Measurements from ENCODE around the gene IFNLR1.

IFNLR1 gene

DNA sequence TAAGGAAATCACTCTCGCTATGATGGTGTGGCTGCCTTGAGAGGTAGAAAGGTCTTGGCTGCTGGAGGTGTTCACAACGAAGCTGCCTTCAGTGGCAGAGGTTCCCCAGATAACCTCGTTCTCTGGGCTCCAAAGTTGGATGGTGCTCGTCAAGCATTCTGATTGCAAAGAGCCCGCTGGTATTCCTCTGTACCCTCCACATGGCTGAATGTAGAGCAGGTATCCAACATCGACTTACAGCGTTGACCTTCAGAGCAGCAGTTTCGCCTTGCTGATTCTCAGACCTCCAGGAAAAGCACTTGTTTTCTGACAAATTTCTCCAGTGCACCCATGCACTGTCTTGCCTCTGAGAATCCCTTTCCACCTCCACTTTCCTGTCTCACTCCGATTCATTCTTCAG is 39.9 kb downstream of the IFNLR1 start:
- no peak for DNase-seq

DNA sequence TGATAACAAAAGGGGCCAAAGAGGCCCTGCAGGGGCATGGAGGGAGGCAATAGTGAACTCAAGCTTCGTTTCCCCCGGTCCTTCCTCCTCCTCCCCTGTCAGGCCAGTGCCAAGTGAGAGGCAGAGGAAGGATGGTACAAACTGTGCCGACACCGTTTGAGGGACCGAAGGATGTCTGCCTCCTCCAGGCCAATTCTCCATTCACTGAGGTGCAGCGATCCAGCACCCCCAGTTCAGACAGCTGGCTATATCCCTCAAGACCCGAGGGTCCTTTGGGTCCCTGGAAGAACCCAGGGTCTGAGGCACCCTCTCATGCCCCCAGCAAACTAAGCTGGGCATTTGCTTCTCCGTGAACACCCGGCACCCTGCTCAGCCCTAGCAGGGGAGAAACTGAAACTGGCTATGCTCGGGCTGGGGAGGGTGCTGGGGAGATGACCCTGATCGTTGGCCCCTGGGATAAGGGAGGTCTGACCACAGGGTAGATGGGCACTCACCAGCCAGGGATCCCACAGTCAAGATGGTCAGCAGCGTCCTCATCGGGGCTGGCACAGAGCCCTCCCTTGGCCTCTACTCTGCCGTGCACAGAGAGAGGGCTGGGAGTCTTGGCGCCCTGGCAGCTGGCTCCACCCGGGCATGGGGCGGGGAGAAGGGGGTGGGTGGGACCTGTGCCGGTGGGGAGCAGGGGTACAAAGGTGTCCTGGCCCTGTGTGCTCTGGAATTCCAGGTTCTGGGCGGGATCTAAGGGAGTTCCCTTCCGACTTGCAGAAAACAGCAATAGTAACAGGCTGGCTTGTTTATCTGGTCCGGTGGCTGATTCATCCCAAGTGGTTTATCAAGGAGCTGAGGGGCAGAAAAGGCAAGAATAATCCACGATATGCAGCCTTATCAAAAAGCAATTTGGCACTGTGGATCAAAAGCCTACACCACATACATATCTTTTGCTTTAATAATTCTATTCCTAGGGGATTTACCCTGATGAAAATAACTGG is 44.2 kb downstream of the IFNLR1 start, which contains the start of gene IL22RA1:
TSS of gene IL22RA1 (minus strand) at position 595 of the 989 bp plus-strand sequence. CDS start at position 537, 58 bp downstream.
- no peak for DNase-seq

DNA sequence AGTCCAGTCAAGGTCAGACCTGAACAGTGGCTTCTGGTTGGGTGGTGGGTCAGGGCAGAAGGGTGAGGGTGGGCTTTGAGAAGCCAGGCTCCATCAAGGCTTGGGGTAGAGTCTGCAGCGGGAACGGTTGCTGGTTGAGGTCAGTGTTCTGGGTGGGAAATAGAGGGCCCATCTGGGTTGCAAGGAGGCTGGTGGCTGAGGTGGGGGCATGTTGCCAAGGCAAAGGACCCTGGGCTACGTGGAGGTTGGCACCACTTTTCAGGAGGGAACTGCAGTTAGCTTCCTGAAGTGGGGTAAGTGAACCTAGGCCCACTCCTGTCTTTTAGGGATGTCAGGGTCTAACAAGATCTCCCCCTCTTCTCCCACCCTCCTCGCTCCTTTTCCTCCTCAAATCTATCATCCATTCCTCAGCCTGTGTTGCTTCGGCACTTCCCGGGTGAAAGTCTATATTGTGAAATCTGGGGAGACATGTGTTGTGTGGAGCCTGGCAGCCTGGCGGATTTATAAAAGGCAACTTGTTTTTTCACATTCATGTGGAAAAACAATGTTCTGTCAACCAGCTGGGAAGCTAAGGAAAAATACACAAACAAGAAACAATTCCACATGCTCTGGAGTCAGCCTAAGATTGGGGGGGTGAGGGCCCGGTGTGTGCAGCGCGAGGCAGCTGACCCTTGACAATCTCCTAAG is 45.6 kb downstream of the IFNLR1 start:
- DNase-seq, result no peak

DNA sequence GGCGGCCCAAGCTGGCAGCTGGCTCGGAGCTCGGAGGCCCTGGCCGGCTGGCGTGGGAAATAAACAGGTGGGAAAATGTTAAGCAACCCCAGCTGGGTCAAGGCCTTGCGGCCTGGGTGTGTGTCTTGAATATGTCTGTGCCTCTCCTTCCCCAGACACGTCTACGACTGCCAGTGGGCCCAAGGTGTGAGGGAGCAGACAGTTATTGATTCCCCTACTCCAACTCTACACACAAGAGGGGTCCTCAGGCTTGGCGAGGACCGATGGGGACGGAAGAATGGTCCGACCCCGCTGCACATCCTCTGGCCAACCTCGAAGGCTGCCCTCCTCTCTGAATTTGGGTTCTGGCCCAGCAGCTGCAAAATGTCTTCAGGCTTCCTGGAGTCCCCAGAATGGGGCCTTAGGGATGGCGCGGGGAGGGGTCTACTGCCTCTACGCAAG is 46.3 kb downstream of the IFNLR1 start:
- DNase-seq, result no peak

DNA sequence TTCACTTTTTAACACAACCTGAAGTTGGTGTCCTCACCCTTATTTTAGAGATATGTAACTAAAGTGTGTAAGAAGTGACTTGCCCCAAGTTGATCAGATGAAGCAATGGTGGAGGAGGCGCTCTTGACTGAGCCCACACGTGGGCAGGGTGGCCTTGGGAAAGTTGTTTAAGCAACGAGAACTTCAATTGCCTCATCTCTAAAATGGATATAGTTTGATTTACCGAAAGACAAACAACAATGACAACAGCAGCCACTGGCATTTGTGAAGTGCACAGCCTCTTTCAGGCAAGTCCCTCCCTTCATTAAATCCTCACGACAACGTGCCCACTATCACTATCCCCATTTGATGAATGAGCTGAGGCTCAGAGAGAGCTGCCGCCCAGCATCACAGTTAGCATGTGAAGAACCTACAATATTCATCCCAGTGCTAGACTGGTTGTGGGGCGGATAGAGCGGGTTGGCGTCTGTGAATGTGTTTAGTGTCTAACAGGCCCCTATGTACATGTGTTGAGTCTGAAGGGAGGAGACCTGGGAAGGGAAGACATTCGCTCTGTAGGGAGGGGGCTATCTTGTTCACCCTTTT is 47.2 kb downstream of the IFNLR1 start:
- DNase-seq, result no peak

DNA sequence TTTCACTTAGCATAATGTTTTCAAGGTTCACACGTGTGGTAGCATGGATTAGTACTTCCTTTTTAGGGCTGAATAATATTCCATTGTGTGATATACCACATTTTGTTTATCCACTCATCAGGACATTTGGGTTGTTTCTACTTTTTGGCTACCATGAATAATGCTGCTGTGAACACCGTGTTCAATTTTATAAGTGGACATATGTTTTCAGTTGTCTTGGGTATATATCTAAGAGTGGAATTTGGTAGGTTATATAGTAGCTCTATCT is 47.9 kb downstream of the IFNLR1 start:
- DNase-seq, result no peak

DNA sequence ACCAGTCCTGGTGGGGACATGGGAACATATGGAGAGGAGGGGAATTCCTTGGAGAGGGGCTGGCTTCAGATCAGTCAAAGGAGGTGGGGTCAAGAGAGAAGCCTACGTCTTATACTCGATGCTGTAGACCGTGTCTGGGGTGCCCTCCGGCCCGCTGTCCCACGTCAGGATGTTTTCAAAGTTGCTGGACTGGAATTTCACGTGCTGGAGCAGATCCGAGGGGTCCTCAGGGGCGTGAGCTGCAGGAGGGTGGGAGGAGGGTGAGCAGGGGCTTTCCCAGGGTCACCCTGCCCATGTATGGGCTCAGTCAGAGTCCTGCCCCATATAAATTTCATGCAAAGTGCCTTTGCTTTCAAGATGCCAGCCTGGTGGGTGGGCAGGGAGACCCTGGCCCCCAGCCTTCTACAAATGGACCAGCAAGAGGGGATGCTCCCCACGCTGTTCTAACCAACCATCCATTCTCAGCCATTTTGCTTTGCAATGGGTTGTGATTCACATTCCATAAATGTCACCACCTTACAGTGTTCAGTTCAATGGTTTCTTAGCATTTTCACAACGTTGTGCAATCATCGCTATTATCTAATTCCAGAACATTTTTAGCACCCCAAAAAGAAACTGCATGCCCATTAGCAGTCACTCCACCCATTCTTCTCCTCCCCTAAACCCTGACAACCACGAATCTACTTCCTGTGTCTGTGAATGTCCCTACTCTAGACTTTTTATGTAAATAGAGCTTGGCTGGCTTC is 48.4 kb downstream of the IFNLR1 start:
- DNase-seq, result no peak

DNA sequence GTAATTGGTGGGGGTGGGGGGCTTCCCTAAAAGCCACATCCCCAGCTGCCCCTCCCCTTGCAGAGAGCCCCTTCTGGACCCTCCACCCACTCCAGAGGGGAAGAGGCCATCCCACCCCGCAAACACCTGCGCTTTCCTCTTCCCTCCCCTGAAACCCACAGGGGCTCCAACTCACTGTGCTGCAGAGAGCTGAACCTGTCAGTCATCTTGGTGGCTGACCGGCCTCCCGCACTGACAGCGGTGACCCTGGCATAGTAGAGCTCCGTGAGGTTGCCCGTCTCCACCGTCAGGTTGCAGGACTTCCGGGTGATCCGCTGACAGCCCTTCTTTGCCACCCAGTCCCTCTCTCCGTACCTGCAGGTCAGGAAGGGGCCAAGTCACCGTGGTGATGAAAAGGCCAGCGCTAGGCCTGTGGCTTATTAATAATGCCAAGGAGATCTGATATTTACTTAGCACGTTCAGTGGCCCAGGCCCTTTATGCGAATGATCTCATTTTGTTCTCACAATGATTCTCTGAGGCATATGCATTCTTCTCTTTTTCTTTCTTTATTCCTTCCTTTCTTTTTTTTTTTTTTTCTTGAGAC is 50.0 kb downstream of the IFNLR1 start:
- no peak for DNase-seq

DNA sequence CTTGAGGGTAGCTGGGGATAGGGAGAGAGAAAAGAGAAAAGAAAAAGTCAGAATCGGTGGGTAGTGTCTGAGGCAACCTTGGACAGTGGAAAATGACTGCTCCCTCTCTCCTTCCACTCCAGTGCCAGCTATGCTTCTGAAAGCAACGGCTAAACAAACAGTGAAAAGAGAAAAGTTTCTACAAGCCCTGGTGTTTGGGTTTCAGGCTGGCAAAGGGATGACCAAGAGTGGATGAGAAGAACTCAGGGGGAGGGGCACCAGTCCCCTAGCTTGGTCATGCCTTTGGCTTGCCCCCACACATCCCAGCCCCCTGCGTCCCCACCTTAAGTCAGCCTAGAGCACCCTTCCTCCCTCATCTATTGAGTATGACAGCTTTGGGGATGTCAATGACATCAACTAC is 52.7 kb downstream of the IFNLR1 start:
- no peak for DNase-seq

DNA sequence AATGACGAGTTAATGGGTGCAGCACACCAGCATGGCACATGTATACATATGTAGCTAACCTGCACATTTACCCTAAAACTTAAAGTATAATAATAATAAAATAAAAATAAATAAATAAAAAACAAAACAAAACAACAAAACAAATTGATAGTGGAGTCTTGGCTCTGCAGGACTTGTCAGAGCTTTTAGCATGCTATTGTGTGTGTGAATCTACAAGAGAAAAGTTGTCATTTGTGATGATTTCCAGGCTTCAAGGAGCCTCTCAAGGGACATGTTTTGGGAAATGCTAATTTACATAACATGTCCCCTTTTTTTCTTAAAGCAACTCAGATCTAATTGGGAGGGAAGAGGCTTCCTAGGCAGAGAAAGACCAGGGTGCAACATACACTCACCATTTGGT is 53.3 kb downstream of the IFNLR1 start:
- DNase-seq, result no peak

DNA sequence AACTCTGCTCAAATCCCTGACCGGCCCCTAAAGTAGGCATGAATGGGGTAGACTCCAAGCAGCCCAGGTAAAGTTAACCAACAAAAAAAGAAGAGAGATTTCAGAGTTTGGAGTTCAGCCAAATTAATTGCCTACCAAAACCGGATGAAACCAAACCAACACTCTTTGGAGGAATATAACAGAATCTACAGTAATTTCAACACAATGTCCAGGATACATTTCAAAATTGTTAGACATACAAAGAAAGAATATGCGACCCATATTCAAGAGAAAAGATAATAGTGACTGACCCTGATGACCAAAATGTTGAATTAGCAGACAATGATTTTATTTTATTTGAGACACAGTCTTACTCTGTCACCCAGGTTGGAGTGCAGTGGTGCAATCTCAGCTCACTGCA is 56.7 kb downstream of the IFNLR1 start:
- no peak for DNase-seq

DNA sequence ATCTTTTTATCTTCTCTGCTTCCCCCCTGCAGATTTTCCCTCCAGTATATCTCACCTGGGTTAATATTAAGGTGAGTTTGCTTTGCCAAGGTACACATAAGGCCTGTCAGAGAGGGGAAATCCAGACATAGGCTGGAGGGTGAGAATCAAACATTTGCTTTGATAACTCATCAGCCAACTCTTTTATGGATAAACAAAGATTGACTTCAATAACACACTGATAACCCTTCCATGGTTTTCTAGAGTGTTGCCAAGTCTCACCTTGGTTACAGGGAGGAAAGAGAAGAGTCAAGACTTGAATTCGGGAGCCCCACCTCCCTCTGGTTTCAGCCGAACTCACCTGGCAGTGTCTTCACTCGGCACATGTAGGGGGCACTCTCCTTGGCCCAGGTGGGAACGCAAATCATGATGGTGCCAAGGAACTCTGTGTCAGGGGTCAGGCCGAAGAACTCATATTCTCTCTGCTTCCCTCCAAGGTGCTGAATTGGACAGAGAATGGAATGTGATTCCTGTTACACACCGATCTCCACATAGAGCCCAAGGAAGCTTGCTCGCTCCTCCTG is 59.2 kb downstream of the IFNLR1 start:
- no peak for DNase-seq

DNA sequence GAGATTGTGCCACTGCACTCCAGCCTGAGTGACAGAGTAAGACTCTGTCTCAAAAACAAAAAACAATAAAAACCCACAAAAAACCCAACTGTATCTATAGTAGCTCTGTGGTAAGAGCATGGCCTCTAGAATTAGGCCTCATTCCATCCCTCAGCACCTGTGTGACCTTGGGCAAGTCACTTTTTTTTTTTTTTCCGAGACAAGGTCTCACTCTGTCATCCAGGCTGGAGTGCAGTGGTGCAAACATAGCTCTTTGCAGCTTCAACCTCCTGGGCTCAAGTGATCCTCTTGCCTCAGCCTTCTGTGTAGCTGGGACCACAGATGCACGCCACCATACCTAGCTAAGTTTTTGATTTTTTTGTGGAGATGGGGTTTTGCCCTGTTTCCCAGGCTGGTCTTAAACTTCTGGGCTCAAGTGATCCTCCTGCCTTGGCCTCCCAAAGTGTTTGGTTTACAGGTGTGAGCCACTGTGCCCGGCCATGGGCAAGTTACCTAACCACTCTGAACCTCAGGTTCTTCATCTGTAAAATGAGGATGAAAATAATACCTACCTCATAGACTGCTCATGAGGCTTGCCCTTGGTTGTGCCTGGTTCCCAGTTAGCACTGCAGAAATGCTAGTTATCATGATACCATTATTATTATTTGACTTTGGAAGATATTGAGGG is 59.8 kb downstream of the IFNLR1 start:
- DNase-seq, result no peak

DNA sequence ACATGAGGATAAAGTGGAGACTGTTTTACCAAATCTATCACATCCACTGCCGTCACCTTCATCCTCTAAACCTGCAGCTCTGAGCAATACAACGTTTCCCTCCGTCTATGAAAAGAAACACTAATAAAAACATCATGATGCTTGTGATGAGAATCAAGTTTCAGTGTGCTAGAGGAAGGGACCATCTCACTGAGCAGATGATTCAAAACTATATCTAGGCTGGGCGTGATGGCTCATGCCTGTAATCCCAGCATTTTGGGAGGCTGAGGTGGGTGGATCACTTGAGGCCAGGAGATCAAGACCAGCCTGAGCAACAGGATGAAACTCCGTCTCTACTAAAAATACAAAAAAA is 60.4 kb downstream of the IFNLR1 start:
- DNase-seq, result no peak

DNA sequence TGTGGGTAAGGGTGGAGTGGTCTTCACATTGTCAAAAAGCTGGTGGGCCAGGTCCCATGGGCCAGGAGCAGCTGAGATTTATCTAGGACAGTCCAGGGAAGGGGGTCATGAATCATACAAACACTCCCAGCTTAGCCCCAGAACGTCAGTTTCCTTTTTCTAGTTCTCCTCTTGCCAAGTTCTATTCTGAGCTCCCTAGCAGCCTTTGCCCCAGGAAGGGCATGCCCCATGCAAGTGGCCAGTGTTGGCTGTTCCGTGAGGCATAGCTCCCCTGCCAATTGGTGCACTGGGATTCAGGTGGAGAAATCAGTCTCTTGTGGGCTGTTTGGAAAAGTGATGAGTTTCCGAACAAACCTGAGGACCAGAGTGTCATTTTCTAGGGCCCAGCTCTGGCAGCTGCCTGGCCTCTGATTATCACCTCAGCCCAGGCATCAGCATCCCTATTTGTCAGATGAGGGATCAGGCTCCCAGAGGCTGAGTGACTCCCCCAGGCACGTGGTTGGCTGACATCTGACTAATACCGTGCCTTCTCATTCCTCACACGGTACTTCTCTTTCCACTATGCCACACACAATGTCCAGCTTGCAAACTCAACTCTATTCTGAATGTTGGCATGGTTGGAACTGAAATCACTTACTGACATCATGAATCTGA is 60.9 kb downstream of the IFNLR1 start:
- no peak for DNase-seq

DNA sequence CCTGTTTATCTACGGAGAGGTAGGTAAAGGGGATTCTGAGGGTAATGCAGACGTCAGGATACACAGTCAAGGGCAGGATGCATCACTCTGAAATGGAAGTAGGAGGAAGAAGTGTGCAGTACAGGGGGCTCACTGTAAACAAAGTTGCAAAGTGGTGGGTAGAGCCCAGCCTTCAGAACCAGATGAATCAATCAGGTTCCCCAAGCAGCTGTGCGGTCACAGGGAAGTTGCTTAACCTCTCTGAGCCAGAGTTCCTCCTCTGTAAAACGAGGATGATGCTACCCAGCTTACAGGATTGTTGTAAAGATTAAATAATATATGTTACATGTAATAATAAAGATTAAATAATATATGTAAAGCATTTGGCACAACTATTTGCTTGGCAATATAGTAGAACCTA is 61.6 kb downstream of the IFNLR1 start:
- DNase-seq, result no peak

DNA sequence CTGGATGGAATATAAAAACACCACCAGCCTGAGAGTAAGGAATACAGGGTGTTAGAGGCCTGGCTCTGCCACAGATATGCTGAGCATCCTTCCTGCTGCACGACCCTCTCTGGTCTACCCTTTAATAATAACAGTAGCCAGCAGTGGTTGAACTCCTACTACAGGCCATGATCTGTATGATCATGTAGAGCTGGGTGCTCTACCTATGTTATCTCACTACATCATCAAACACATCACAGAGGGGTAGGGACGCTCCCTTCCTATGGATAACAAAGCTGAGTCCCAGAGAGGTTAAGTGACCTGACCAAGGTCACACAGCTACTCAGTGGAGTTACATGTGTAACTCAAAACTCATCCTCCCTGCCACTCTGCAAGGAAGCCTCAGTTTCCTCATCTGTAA is 62.1 kb downstream of the IFNLR1 start:
- no peak for DNase-seq

DNA sequence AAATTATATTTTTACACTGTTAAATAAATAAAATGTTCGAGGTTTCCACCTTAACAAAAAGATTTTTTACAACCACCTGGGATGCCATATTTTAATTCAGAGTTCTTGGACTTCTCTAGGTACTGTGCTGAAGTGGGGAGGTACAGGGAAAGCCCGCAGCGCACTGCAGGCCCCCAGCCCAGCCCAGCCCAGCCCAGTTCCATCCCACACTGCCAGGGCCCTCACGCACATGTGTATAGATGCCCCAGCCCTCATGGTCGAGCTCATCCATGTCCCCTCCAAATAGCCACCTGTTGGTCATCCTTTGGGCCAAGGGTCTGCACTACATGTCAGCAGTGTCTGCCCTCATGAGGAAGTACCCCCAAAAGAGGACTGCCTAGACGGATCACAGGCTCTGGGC is 63.5 kb downstream of the IFNLR1 start:
- no peak for DNase-seq

DNA sequence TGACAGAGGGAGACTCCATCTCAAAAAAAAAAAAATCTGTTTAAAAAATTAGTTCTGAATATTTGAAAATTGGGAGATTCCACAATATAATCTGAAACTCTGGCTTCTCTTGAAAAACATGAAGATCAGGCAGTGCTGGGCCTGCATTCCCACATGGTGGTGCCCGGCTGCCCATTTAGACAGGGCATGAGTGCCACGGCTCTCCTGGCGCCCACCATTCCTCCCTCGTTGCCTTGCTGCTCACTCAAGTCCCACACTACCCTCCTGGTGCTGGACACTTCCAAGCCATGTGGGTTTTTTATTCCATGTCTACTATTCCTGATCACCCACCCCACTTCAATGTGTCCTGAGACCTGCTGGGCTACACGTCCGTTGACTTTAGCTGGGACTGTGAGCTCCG is 64.3 kb downstream of the IFNLR1 start:
- no peak for DNase-seq

DNA sequence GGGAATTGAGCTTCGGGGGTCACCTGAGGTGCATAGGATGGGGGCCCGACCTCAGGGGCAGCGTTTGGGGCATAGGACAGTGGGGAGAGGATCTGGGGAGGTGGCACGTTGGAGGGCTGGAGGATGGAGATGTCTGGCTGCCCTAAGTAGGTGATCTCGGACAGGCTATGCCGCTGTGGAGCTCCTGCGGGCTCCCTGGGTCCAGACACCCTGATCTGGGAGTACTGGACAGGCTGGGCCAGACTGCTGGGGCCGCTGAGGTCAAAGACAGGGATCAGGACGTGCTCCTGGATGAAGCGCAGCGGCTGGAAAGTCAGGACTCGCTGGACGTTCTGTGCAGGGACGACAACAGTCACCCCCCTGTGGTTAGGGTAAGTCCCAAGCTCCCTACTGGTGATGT is 65.7 kb downstream of the IFNLR1 start:
- no peak for DNase-seq

DNA sequence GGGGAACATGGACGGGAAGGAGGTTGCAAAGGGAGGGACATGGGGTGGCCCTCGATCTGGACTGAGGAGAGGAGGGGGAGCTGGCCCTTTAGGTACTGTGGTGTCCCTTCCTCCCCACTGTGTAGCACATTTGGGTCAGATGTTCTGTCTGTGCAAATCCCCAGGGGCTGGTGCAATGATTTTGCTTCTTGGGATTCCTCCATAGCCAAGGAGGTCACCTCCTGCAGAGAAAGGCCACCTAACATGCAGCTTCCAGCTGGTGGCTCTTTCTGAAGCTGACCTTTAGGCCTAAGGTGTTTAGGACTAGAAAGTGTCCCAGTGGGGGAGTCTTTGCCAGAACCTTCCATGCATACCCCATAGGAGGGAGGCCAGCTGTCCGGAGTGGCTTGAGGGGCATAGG is 66.1 kb downstream of the IFNLR1 start:
- no peak for DNase-seq
